ENCODE data around the gene EXOC3. TPM values are rescaled to one million over a fixed set of nuclear protein-coding genes. Genes with fewer than 3 reads are reported as not detected.

The EXOC3 gene
- total and polyA plus RNA-seq, 2 of the 8 experiments (the other 6 are each of a cell fraction or from before 2014, with no cell fraction given): 14.4 to 30.0 TPM

DNA sequence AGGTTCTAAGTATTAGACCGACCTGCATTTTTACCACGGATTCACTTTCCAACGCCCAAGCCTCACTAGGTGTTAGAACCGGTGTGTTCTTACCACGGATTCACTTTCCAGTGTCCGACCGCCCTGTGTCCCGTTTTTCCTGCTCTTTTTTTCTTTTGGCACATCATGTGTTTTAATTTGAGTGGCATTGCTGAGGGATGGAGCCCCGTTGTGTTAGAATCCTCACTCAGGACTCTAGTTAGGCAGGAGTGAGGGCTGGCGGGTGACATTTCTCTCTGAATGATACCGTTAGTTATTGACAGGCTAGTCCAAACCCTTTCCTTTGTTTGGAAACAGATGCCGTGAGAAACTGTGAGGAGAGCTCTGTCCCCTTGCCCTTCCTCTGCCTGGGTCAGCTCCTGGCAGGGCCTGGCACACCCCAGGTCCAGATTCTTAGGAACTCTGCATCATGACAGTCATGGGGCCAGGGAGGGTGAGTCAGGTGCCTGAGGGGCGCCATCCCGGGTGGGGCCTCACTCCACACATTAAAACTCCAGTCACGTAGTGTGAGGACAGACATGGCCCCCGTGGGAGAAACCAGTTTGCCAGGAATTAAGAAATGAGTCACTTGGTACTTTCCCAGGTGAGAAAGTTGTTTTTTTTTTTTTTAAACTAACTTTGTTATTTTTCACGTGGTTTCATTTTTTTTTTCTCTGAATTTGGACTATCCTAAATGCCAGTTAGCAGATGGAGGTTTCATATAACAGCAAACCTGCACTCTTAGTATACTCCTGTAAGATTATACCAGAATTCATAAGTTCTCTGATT is 15.8 kb downstream of the EXOC3 start (continued):
- TF ChIP-seq RAD21 (IDR thresholded peaks at IDR 0.05 in 1 of 2, conservative IDR thresholded peaks at IDR 0.05 in 1 of 2; ENCODE audit: low read depth in 2 of 2, low read length in 2 of 2) (no peak), SIN3A (conservative IDR thresholded peaks at IDR 0.05 in 1 of 2, IDR thresholded peaks at IDR 0.05 in 1 of 2; ENCODE audit: low read depth in 1 of 2, low read length in 2 of 2) (no peak), POU5F1 (IDR thresholded peaks at IDR 0.05; ENCODE audit: low read depth, low read length) (no peak)
